ENCODE data around the gene RNF25. TPM values are rescaled to one million over a fixed set of nuclear protein-coding genes. Genes with fewer than 3 reads are reported as not detected.

Gene RNF25
- total and polyA plus RNA-seq, 2 of the 4 experiments (the other 2 are of a cell fraction) = 56.5 to 78.1 TPM

DNA sequence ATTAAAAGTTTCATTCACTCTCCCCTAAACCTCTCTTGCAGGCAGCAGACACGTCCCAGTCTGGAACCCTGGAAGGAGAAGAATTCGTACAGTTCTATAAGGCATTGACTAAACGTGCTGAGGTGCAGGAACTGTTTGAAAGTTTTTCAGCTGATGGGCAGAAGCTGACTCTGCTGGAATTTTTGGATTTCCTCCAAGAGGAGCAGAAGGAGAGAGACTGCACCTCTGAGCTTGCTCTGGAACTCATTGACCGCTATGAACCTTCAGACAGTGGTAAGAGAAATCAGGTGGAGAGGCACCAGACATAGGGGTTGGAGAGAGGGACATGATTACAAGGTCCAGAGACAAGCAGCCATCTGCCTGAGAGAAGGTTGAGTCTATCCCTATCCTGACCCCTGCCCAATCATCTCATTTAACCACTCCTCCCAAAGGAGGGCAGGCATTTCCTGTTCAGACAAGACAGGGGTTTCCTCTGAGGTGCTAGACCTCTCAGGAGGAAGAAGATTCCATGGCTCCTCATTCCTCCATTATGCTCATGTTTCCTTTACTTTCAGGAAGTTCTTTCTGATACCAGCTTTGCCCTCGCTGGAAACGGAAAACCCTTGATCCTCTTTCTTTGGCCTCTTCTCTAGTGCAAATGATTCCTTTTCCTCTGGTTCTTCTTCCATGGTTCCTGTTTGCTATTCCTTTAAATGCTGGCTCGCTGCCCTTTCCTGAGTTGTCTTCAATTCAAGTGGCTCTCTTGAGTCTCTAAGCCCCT lies 49.0 kb downstream of the RNF25 start:
- Histone ChIP-seq H3K27ac (ENCODE audit: insufficient read depth, low read length) (no peak overlapping the region), H4K91ac (ENCODE audit: insufficient read depth, low read depth, low read length) (no peak overlapping the region), H3K79me1 (ENCODE audit: low read depth in 1 of 2, low read length in 2 of 2) (no peaks in the 10 kb centered on the region), H3K4me1 (ENCODE audit: control insufficient read depth, insufficient read depth, low read length) (no peaks in the 10 kb centered on the region; the same call in 1 of the 2 replicates), H3K9ac (ENCODE audit: low read depth, low read length) (no peak overlapping the region), H3K9me3 (ENCODE audit: control insufficient read depth, insufficient read depth, low read length) (no peaks in the 10 kb centered on the region), H3K56ac (ENCODE audit: extremely low read depth, insufficient read depth, low read length) (no peak overlapping the region), H4K5ac (ENCODE audit: low read depth, low read length) (no peak overlapping the region), H3K18ac (ENCODE audit: low read depth, low read length) (no peak overlapping the region), H3K23ac (ENCODE audit: low read depth, low read length) (no peak overlapping the region), H3K4ac (ENCODE audit: low read depth, low read length) (no peak overlapping the region), H2AFZ (replicated peaks; ENCODE audit: low read length, poor library complexity) (no peak overlapping the region), H3K9me1 (ENCODE audit: insufficient read depth, low read length) (0 out of 2 replicates have a peak, but pooled peaks cover under 1% of the 10 kb centered on the region), H3K4me2 (ENCODE audit: low read depth, low read length) (no peak overlapping the region), H3K14ac (replicated peaks; ENCODE audit: low read depth, low read length) (no peak overlapping the region), H2BK20ac (ENCODE audit: low read depth, low read length) (no peak overlapping the region), H2BK120ac (ENCODE audit: low read depth, low read length) (no peak overlapping the region), H3K4me3 (ENCODE audit: insufficient read depth, low read depth, low read length) (no peak overlapping the region), H3K27me3 (ENCODE audit: control insufficient read depth, insufficient read depth, low read length) (no peaks in the 10 kb centered on the region), H2AK5ac (ENCODE audit: low read depth, low read length) (no peak overlapping the region), H2AK9ac (replicated peaks; ENCODE audit: low read depth, low read length, poor library complexity) (no peak overlapping the region), H3K36me3 (ENCODE audit: control insufficient read depth, insufficient read depth, low read length) (no peaks in the 10 kb centered on the region), H2BK15ac (ENCODE audit: low read depth, low read length) (no peak overlapping the region), H2BK5ac (ENCODE audit: low read depth, low read length, poor library complexity, severe bottlenecking) (no peak overlapping the region), H4K8ac (ENCODE audit: low read depth in 2 of 2, low read length in 2 of 2) (no peak overlapping the region), H4K20me1 (ENCODE audit: insufficient read depth, low read length) (no peaks in the 10 kb centered on the region)
- dilution Hi-C loops (cut with HindIII; ENCODE audit: low sequenced_read_pairs, unreplicated experiment) = no loop called here
- BruUV-seq (replicated peaks) = no TSS peak
- TF ChIP-seq MAFK (IDR thresholded peaks at IDR 0.05; ENCODE audit: low read depth, low read length) = peak; percentile 3; the same call in 1 of the 2 replicates
- TF ChIP-seq MXI1 (IDR thresholded peaks at IDR 0.05; ENCODE audit: borderline replicate concordance, low read depth, low read length) = no peak
- intact Hi-C loops (cut with micrococcal nuclease) = no loop called here
- CTCF ChIA-PET = no interaction called here
- ATAC-seq (ENCODE audit: low read depth) = peak; percentile 40
- DNase-seq = peak; percentile 33
- in situ Hi-C loops (cut with MboI; ENCODE audit: low sequenced_read_pairs) = no loop called here
- POLR2A ChIA-PET (ENCODE audit: unreplicated experiment) = no interaction called here
- 75% methylated on average over 2 of the region's 7 CpGs; no CpG with 5 or more reads in 1 of the 2 experiments for WGBS, 2 experiments (ENCODE audit: extremely low coverage in 2 of 2, insufficient read length in 1 of 2)
